ENCODE results near the gene CCDC43. TPM values are rescaled to one million over a fixed set of nuclear protein-coding genes. Genes with fewer than 3 reads are reported as not detected.
"Not testable (repeated sequence)": the region's sequence is repeated elsewhere in the genome, so short reads cannot be mapped to it uniquely, and the experiment has no call there.

CCDC43 gene
- total RNA-seq, 4 donors from 2014 or later = 16.7 to 21.0 (median 18.6) TPM

GRCh38 chr17:44707755-44708400 is 18.3 kb upstream of the CCDC43 start:
- Histone ChIP-seq H3K27me3 (no peaks in the 10 kb centered on the region), H3K36me3 (no peaks in the 10 kb centered on the region), H3K9me3 (no peaks in the 10 kb centered on the region), H3K4me3 (peak overlapping the region; percentile 76 to 99), H3K4me1 (peaks cover 0 to 25% (median 7%) of the 10 kb centered on the region in 3 donors), H3K27ac (peak overlapping the region; percentile 69 to 80 (median 79))
- ATAC-seq = no peak
- 27 to 38% methylated on average over 4 of the region's 4 CpGs for WGBS, 2 donors (ENCODE audit: low coverage in 1 of 2)
- TF ChIP-seq CTCF (IDR thresholded peaks at IDR 0.05) = no peak
- no peak for TF ChIP-seq EP300 (IDR thresholded peaks at IDR 0.05)
- no peak for TF ChIP-seq POLR2A (IDR thresholded peaks at IDR 0.05)
- TF ChIP-seq POLR2AphosphoS5 (IDR thresholded peaks at IDR 0.05) = no peak

GRCh38 chr17:44700288-44700687 is 10.7 kb upstream of the CCDC43 start:
- not testable (repeated sequence) for H3K4me1 ChIP-seq, H3K27me3 ChIP-seq, ATAC-seq, H3K36me3 ChIP-seq, H3K27ac ChIP-seq, H3K9me3 ChIP-seq, H3K4me3 ChIP-seq
- WGBS, 2 donors (ENCODE audit: low coverage in 1 of 2) = 68 to 80% methylated on average over 7 to 9 of the region's 10 CpGs

- 72 to 84% methylated on average over 8 to 11 of the region's 11 CpGs for WGBS, 2 donors (ENCODE audit: low coverage in 1 of 2)
- Histone ChIP-seq H3K4me3 (no peak overlapping the region), H3K36me3 (no peaks in the 10 kb centered on the region), H3K4me1 (peaks cover 0 to 14% (median 5%) of the 10 kb centered on the region in 3 donors), H3K27ac (no peak overlapping the region), H3K9me3 (no peaks in the 10 kb centered on the region), H3K27me3 (no peaks in the 10 kb centered on the region)
- no peak for ATAC-seq
- TF ChIP-seq POLR2AphosphoS5 (IDR thresholded peaks at IDR 0.05) = no peak
- TF ChIP-seq POLR2A (IDR thresholded peaks at IDR 0.05) = no peak
- no peak for TF ChIP-seq CTCF (IDR thresholded peaks at IDR 0.05)
- no peak for TF ChIP-seq EP300 (IDR thresholded peaks at IDR 0.05)
Measured at GRCh38 chr17:44693609-44694008, 4.0 kb upstream of the CCDC43 start.

GRCh38 chr17:44690746-44691306 is 1.2 kb upstream of the CCDC43 start:
- ATAC-seq, H3K36me3 ChIP-seq, H3K9me3 ChIP-seq, H3K4me3 ChIP-seq, H3K27me3 ChIP-seq: not testable (repeated sequence)
- peaks cover 0 to 24% (median 7%) of the 10 kb centered on the region in 3 donors for H3K4me1 ChIP-seq
- 60 to 75% methylated on average over 4 to 9 of the region's 21 CpGs for WGBS, 2 donors (ENCODE audit: low coverage in 1 of 2)
- H3K27ac ChIP-seq = peak overlapping the region in 3 of 4 donors; percentile 83 to 91 (median 86)

GRCh38 chr17:44688675-44689476 is 700 bp downstream of the CCDC43 start:
- WGBS, 2 donors (ENCODE audit: low coverage in 1 of 2) = 0 to 4% methylated on average over 7 to 10 of the region's 13 CpGs

More at GRCh38 chr17:44688675-44689476, 700 bp downstream of the CCDC43 start:
- peaks cover 0 to 24% (median 7%) of the 10 kb centered on the region in 3 donors for H3K4me1 ChIP-seq
- peaks cover 0 to 19% of the 10 kb centered on the region in 2 donors for H3K36me3 ChIP-seq
- no peaks in the 10 kb centered on the region for H3K9me3 ChIP-seq
- TF ChIP-seq EP300 (IDR thresholded peaks at IDR 0.05) = no peak
- no peak for TF ChIP-seq CTCF (IDR thresholded peaks at IDR 0.05)
- TF ChIP-seq POLR2AphosphoS5 (IDR thresholded peaks at IDR 0.05) = no peak
- no peak for TF ChIP-seq POLR2A (IDR thresholded peaks at IDR 0.05)
- H3K27ac ChIP-seq = peak overlapping the region; percentile 83 to 91 (median 86)
- ATAC-seq = no peak
- H3K27me3 ChIP-seq = no peaks in the 10 kb centered on the region
- peak overlapping the region; percentile 59 to 75 for H3K4me3 ChIP-seq
